Amniotic stem cell (primary cell): Measurements from ENCODE around the gene HNRNPU.

Experiments
- DNase-seq: peaks from one replicate; lab custom pipeline; 2025; lab: John Stamatoyannopoulos, UW

The HNRNPU gene

DNA sequence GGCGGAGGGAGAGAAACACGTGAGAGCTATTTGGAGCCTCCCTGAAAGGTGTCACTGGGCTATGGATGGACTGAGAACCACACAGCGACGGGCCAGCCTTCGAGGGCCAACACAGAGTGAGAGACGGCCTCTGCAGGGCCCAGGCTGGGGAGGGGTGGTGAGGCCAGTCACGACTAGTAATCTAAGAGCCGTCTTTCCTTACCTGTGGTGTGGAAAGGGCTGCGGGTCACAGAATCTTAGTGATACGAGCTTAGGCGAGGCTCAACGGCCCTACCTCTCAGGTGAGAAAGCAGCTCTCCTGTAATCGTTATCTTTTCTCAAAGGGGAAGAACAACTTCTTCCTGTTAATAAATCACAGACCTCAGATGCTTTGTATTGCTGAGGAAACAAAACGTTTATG is 62.3 kb downstream of the HNRNPU start:
- DNase-seq, result no peak

DNA sequence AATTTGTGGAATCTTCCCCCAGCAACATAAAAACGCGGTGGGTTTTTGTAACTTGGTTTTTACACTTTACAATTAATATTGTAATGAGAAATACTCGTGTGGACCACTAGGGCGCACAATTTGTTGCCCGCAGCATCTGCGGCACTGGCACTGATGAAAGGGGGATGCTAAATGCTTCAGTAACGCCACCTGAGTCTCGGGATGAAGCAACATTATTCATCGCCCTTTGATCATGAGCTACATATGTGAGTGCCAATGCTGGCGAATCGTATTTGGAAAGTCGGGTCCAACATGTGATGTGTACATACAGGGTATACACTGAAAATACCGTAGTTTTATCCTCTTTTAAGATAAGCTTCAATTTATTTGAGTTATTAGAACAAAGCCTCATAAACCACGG is 63.1 kb downstream of the HNRNPU start:
- DNase-seq, result no peak

DNA sequence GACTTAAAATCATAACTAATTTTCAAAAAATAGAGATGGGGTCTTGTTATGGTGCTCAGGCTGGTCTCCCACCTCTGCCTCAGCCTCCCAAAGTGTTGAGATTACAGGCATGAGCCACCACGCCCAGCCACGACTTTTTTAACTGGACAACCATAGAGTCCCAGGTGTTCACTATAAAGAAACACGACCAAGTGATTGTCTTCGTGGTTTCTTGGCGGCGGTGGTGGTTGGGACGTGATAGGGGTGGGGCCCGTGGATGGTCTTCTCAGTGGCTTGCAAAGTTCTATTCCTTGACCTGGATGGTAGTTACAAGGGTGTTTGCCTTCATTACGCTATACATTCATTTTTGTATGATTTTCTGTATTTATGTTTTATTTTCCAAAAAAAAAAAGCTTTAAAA is 63.5 kb downstream of the HNRNPU start:
- no peak for DNase-seq
